Umbilical cord (tissue), 2 donors: ENCODE data around the gene MYO5B. TPM values are rescaled to one million over a fixed set of nuclear protein-coding genes. Genes with fewer than 3 reads are reported as not detected.
A peak's percentile ranks its signal among the peaks of the same experiment; 100 is the strongest.

Source experiments
- DNase-seq: peaks from one replicate; pipeline ENCODE4 v3.0.0-alpha.2; 2015; ENCODE audit warnings: low spot score
- total RNA-seq: library from RNA; depleted of rRNA; stranded (reverse); fragments of >200 nt; gene quantifications from one replicate; pipeline ENCODE4 v1.2.3, GENCODE V29; 2014; ENCODE audit warnings: low replicate concordance; ENCODE audit not compliant: insufficient read depth

Gene MYO5B
- total RNA-seq, 1 donor from 2014 or later, result 7.0 TPM

GRCh38 chr18:49972535-49972934 is 222.4 kb downstream of the MYO5B start:
- DNase-seq, result no peak

DNA sequence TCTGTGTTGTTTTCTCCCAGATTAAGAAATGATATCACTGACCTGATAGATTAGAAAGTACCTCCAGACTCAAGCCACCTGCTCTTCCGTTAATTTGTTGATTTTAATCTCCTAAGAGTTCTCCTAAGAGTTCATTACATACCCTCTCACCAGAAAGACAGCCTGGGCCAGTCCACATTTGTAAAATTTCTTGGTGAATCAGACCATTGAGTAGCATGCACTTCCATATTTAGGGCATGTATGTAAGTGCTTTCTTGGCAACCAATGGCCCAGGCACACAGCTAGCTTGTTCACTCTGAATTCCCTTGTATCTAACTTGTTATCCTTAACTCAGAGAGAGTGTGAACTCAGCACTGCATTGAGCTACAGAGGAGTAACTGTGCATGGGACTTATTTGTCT is 223.5 kb downstream of the MYO5B start:
- no peak for DNase-seq

DNA sequence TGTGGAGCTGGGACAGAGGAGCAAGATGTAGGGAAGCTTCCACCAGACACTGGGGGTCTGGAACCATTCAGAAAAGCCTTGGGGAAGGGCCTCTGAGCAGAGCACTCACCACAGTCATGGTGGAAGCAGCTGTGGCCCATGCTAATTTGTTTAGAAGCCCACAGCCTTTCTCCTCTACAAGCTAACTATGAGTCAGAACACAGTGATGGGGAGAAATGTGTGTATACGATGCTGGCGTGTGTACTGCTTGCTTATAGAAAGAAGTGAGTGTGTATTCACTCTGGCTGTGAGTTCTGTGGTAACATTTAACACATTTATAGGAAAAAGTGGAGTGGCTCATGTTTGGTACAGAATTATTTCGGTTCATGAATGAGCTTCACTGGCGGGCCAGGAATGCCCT is 224.6 kb downstream of the MYO5B start:
- DNase-seq, result no peak

DNA sequence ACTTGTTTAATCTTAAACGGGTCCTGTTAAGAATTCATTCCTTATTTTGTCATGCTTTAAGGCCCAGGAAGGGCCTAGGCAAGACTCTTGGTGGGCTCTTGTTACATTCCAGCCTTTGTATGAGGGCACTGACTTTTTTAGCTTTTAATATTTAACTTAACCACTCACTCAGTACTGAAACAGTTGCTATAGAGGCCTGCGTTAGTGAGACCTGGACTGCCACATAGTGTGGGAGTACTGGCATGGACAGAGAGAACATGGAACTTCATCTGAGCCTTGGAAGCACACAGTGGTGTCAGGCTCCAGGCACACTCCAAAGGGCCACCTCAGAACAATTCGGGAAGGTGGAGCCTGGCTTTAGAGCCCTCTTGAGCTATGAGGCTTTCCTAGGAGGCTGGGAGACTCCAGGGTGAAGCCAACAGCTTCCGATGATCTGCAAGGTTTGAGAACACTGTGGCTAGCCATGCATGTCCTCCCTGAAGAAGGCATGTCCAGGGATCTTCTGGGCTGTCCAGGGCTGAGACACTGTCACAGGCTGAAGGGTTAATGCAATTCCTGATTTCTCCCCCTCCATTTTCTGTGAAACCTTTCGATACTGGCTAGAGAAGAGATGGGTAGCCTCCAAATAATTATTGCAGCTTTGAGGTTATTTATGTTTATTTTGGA is 226.2 kb downstream of the MYO5B start:
- DNase-seq, result no peak

DNA sequence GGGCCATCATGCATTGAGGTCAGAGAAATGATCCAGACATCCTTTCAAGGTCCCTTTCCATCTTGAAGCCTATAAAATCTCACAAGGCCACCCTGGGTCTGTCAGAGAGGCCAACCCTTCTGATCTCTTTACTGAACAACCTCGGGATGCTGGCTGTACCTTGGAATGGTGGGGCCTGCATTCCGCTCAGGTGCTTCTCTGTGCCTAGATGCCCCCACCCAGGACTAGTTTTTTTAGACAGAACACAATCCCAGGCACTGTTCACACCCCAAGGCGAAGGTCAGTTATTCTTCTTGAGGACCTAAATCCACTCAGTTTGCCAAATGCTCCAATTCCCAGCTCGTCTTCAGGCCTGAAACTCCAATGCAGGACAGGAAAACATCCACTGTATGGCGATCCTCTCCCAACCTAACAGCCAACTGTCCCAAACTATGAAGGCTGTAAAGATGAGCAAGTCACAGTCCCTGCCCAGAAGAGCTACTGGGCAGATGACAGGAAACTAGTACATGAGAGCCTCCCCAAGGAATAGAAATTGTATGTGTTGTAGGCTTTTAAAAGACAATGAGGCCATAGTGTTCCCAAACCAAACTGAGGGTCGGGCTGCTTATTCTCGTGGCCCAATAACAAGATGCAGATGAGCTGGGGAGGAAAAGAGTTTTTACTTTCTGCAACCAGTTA is 227.2 kb downstream of the MYO5B start:
- DNase-seq, result no peak

DNA sequence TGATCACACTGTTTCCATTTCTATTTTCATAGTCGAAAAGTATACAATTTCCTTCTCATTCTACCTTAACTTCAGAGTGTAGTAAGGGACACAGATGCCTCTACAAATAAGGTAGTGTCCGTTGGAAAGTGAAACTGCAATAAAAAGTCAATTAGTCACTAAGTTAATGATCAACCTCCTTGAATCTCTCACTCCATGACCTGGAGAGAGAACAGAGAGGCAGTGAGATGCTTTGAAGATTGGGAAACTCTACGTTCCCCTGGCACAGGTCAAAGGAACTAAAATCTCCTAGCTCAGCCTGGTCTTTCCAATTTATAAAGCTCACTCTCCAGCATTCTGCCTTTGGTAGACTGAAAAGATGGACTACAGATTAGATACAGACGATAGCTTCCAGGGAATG is 227.8 kb downstream of the MYO5B start:
- DNase-seq, result no peak

DNA sequence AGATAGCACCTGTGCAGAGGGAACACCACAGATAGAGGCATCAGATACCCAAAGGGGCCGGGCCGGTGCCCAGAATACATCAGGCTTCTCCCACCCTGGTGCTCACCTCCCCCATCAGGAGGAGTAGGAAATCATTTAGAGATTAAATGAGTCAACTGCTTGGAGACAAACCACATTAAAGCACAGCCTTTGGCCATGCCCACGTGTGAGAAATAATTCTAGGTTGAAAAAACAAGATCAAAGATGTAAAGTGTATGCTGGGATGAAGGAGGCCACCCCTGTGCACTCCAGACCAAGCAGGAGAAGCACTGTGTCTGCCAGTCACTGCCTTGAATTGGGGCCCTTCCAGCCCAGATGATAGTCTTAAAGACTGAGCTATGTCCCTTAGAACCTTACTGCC is 228.9 kb downstream of the MYO5B start:
- no peak for DNase-seq

DNA sequence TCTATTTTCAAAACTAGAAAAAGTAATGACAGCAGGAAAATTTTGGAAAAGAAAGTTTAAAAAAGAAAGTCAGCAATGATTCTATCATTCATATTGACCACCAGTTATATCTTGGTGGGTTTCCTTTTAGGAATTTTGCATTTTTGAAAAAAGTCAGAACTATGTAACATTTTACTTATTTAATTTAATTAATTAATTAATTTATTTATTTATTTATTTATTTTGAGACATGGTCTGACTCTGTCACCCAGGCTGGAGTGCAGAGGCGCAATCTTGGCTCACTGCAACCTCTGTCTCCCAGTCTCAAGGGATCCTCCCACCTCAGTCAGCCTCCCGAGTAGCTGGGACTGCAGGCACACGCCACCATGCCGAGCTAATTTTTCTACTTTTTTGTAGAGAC is 231.7 kb downstream of the MYO5B start:
- no peak for DNase-seq

- DNase-seq, result no peak
These were observed 233.7 kb downstream of the MYO5B start for GRCh38 chr18:49961271-49961670.

- no peak for DNase-seq
These were observed 234.6 kb downstream of the MYO5B start for GRCh38 chr18:49960376-49960775.

DNA sequence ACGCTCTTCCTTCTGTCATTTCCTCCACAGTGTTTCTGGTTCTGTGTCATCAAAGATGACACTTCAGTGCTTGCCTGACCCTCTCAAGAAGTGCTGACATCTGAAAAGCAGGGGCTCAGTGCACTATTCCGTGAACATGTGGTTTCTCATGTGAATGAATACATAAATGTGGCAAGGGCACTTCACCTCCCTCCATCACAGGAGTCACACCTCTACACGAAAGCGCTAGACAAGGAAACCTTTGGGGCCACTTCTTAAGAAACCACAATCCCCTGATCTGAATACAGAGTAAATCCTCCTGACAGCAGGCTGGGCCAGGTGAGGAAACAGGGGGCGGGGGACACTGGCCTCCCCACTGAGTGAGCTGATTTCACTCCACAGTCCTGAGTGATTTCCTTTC is 235.8 kb downstream of the MYO5B start:
- DNase-seq, result no peak

DNA sequence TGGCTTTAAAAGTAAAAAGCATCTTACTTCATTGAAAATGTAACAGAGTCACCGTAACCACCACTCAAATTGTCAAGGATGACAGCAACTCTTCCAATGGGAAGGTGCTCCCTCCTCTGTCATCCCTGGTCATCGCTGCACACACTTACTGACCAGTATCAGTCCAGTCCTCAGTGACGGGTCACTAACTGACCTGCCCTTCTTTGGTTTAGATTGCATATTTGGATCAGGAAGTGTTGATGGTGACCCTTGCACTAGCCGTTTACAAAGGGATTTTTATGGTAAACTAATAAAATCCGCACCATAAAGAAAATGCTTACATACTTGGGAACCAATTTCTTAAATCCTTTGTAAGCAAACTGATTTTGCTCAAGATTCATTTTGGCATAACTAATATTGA is 239.7 kb downstream of the MYO5B start:
- no peak for DNase-seq

- DNase-seq, result no peak
These were observed 241.6 kb downstream of the MYO5B start for GRCh38 chr18:49953391-49953790.

- DNase-seq, result no peak
These were observed 245.0 kb downstream of the MYO5B start for GRCh38 chr18:49949951-49950395.

DNA sequence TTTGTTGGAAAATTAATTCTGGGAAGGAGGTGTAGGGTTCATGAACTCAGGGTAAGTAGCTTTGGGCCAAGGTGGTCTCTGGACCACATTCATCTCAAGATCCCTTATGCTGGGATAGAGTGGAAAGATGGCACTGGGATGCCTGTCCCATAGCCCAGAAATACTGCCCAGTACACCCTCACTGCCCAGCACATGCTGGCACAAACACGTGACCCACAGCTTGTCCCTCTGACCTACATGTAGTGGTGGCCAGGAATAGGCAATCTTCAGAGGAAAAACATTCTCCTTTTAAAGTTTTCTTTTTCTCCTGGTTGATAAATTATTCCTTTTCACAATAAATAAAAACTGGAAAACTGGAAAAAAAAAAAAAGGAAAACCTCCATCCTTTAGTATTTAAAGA is 246.0 kb downstream of the MYO5B start:
- no peak for DNase-seq

DNA sequence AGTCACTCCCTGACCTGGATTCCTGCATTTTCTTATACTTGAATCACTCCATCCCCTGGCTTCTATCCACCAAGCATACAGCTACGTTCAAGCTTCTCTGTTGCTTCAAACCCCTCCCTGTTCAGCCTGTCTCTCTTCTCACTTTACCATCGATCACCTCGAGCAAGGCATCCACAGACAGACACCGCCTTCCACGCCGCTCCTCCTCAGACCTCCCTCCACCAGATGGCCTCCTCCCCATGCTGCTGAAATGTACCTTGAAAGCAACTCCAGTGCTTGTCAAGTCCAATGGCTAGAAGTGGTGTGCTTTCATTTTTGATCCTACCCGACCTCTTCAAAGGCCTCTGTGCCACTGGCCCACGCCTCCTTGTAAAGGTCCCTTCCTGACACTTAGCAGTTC is 250.3 kb downstream of the MYO5B start:
- peak; percentile 51 for DNase-seq

GRCh38 chr18:49936821-49937220 is 258.1 kb downstream of the MYO5B start:
- no peak for DNase-seq

DNA sequence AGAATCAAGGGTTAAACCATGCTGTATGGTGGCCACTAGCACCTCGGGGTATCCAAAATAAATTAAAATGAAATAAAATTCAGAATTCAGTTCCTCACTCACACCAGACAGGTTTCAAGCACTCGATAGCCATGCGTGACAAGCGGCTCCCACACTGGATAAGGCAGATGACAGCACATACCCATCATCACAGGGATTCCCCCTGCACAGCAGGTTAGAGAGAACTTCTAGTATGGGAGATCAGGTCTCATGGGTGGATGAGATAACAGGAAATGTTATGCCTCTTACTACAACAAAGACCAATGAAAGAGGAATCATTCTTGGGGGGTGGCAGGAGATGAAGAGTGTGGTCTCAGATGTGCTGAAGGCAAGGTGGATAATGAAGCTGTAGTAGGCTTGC is 259.7 kb downstream of the MYO5B start:
- no peak for DNase-seq

DNA sequence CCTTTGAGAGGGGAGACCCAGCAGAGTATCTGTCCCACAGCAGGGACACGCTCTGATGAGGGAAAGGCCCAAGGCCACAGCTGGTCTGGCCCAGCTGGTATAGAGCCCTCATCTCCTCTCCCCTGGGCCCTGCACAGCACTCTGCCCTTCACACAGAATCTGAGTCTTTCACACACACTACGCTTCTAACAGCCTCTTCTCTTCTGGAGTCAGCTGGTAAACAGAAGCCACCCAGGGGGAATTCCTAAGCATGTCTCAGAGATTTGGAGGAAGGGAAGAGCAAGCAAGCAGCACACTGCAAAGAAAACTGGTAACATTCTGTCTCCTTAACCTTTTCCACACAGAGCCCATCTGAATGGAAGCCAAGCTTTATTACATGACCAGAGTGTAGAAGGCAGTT is 260.5 kb downstream of the MYO5B start:
- no peak for DNase-seq

- DNase-seq, result no peak
These were observed 261.3 kb downstream of the MYO5B start for GRCh38 chr18:49933530-49934128.

GRCh38 chr18:49931760-49932159 is 263.2 kb downstream of the MYO5B start:
- DNase-seq, result no peak

GRCh38 chr18:49931179-49931578 is 263.8 kb downstream of the MYO5B start:
- DNase-seq, result no peak

DNA sequence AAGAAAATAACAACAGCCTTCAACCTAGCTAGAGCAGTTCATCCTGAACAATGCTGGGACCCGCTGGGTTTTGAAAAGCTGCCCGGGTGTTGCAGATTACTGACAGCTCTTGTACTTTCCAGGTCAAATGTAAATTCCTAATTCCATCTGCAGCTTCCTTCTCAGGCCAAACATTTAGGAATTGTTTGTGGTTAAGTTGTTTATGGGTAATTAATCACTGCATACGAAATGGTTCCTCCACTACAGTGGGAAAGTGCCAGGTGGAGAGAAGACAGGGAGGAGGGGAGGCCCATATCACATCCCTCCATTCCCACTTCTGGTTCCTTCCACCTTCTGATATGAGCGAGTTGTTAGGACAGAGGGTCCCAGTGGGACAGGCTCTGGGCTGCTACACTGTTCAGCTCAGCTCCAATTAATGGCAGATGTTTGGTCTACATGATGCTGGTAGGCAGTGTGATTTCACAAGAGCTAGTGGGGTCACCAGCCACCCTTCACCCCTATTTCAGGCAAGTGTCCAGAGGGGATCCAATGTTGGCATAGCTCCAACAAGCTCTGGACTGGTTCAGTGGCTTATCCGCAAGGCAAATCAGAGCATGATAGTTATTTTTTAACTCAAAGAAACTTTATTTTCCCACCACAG is 268.7 kb downstream of the MYO5B start:
- no peak for DNase-seq
